HEK293T (cell line): ENCODE results near the gene ALG9.

Experiments used
- ARNT ChIP-seq: fragments of 450-650 bp; IDR thresholded peaks from 2 replicates; pipeline ENCODE4 v1.6.1; 2017; ENCODE audit warnings: mild to moderate bottlenecking
- LEF1 ChIP-seq: fragments of 450-650 bp; IDR thresholded peaks from 2 replicates; pipeline ENCODE4 v1.6.1; 2017; ENCODE audit warnings: mild to moderate bottlenecking, borderline replicate concordance

DNA sequence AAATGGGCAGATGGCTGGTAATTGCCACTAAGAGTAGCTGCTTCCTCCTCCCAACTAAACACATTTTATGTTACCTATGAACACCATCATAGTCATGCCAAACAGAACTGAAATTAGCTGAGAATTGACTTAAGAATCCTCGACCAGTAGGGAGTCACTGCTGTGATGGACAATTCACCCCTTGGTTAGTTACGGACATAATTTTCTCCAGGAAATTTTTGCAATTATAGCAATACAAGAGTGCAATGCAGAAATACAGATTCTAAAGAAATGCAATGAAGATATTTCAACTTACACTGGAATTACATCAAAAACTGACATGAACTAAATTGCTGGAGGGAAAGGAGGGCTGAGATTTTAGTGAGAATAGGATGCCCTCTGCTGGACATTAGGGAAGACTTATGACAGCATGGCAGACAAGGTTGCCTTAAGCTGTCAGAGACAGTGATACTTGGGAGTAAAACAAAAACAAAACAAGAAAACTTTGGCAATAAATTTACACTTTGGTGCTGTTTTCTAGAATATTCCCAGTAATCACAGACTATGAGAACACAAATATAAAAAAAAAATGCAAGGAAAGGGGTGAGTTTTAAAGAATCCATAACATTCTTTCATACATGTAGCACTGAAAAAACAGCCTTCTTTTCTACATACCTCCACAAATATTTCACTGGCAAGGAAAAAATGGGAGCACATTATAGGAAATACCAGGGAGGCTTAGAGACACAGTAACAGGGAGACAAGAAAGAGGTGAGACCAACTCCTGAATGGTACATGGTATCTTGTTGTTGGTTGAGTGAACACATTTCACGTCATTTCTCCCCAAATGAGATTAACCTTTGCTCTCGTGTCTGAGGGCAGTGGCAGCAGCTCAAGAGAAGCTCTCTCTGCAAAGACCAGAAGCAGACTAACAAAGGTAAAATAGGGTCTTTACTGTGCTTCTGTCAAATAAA, 94.0 kb downstream of the ALG9 start:
- TF ChIP-seq LEF1 (no peak), ARNT (no peak)
